ENCODE data around the gene ATP8A2.
"Not testable (repeated sequence)": the region's sequence is repeated elsewhere in the genome, so short reads cannot be mapped to it uniquely, and the experiment has no call there.

Gene ATP8A2

DNA sequence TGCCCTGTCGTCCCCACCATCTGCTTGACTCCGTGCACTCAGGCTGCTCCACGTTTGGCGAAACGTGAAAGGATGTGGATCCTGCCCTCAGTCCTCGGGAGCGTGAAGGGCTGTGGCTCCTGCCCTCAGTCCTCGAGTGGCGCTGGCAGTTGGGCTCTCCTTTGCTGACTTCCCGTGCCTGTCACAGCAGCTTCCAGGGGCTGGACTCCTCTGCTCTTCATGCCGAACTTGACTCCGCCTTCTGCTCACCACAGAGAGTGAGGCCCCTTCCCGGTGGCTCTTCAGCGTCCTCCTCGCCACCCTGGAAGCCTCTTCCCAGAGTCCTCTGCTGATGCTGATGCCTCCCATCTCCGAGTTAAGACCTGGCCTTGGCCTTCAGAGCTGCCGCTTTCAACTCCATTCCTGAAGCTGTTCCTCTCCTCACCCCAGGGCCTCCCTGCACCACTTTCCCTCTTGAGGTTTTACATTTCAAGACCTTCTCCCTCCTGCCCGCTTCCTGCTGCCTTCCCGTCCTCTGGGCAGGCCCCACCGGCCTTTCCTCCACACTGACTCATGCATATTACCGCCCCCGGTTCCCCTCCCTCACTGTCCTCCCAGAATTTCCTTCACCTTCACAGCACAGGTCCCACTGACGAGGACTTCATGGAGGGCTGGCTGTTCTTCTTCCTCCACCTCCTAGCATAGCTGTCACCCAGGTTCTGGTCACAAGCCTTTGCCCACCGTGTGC lies 568.4 kb downstream of the ATP8A2 start:
- in situ Hi-C loops (cut with MboI; ENCODE audit: low sequenced_read_pairs) = no loop called here

DNA sequence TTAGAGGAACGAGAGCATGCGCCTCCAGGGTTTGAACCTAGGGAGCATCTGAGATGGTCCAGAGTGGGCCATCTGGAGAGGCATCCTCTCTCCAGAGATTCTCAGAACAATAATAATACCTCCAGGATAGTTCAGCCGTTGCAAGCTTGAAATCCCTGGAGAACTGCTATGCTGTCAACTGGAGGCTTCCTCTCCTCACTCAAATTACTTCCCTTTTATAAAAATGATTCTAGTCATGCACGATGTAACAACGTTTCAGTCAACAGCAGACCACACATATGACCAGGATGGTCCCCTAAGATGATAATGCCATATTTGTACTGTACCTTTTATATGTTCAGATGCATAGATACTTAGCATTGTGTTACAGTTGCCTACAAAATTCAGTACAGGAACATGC lies 571.3 kb downstream of the ATP8A2 start:
- in situ Hi-C loops (cut with MboI; ENCODE audit: low sequenced_read_pairs) = no loop called here

DNA sequence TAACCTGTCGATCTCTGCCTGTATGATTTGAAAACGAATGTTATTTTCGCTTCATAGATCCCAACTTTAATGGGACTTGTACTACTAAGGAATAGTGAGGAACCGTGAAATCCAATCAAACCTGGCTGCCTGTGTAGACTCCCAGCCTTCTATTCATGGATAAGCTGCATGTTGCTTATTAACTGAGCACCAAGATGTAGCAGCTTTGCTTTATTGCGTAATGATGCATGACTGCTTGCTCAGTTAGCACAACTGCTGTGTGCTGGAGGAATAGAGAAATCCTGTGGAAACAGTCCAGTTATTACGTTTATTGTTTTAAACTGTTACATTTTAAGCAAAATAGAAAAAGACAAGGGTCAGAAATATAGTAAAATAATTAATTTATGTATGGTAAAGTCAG lies 571.9 kb downstream of the ATP8A2 start:
- in situ Hi-C loops (cut with MboI; ENCODE audit: low sequenced_read_pairs) = no loop called here

DNA sequence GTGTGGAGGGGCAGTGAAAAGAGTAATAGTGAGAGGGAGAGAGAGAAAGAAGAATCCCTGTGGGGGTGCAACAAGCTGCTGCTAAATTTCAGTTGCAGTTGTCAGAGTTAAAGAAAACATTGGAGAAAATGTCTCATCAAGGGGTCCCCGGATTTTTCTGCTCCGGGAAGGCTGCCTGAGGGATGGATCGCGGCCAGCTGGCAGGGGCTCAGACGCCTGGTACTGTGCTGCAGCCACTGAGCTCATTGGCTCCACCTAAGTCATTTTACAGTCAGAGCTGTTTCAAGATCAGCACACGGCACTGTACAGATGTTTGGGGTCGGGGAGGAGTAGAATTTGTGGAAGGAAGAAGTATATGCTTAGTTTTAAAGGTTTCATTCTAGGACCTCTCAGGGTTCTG lies 573.8 kb downstream of the ATP8A2 start:
- in situ Hi-C loops (cut with MboI; ENCODE audit: low sequenced_read_pairs) = no loop called here

DNA sequence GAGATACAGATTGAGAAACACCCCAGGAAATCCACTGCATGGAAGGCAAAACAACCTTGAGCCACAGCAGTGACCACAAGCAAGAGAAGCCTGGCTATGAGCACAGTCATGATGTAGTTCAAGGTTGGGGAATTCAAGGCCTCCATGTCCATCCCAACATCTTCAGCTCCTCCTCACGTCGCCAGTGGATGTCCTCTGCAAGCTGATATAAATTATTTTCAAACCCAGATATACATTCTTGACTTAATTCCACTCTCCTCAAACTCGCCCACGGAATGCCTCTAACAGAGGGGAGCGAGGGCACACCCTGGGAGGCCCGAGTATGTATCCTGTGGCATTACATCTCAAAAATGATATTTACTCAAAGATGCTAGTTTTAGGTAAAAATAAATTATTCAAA lies 574.5 kb downstream of the ATP8A2 start:
- in situ Hi-C loops (cut with MboI; ENCODE audit: low sequenced_read_pairs) = no loop called here

DNA sequence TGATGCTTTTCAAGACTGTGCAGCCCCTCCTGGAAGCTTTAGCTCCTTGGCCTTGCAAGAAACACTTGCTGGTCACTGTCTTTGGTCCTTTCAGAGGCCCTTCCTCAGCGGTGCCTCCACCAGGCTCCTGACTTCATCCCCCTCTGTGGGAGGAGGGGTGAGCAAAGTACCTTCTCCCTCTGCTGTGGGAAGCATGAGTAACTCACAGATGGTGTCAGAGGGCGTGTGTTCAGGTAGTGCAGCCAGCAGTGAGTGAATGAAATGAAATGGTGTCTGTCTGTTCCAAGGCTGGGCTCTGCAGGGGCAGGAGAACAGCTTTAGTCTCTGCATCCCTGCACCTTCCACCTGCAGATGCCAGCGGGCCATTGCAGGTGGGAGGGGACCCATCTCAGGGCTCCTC lies 577.1 kb downstream of the ATP8A2 start:
- in situ Hi-C loops (cut with MboI; ENCODE audit: low sequenced_read_pairs) = no loop called here

DNA sequence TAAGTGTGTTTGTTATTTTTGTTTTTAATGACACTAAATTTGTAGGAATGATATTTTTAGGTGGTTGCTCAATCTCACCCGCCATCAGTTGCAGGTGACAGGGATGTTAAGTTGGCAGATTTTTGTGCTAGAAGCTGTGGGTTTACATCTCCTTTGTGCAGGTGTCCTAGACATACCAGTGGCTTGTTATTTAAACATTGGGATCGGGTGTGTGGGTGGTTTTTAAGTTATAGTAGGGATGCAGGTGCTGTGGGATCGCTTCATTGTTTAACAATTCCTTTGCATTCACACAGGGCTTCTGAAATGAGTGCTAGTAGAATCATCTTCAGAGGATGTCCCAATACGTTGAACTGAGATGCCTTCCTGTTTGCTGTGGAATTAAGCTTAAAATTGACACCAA lies 580.1 kb downstream of the ATP8A2 start:
- in situ Hi-C loops (cut with MboI; ENCODE audit: low sequenced_read_pairs) = no loop called here

DNA sequence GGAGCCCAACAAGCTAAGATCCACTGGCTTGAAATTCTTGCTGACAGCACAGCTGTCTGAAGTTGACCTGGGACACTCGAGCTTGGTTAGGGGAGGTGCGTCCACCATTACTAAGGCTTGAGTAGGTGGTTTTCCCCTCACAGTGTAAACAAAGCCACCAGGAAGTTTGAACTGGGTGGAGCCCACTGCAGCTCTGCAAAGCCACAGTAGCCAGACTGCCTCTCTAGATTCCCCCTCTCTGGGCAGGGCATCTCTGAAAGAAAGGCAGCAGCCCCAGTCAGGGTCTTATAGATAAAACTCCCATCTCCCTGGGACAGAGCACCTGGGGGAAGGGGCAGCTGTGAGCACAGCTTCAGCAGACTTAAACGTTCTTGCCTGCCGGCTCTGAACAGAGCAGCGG lies 582.3 kb downstream of the ATP8A2 start:
- in situ Hi-C loops (cut with MboI; ENCODE audit: low sequenced_read_pairs) = not testable (repeated sequence)

DNA sequence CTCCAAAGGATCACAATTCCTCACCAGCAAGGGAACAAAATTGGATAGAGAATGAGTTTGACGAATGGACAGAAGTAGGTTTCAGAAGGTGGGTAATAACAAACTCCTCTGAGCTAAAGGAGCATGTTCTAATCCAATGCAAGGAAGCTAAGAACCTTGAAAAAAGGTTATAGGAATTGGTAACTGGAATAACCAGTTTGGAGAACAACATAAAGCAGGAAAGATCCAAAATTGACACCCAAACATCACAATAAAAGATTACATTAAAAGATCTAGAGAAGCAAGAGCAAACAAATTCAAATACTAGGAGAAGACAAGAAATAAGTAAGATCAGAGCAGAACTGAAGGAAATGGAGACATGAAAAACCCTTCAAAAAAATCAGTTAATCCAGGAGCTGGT lies 583.2 kb downstream of the ATP8A2 start:
- in situ Hi-C loops (cut with MboI; ENCODE audit: low sequenced_read_pairs) = not testable (repeated sequence)

DNA sequence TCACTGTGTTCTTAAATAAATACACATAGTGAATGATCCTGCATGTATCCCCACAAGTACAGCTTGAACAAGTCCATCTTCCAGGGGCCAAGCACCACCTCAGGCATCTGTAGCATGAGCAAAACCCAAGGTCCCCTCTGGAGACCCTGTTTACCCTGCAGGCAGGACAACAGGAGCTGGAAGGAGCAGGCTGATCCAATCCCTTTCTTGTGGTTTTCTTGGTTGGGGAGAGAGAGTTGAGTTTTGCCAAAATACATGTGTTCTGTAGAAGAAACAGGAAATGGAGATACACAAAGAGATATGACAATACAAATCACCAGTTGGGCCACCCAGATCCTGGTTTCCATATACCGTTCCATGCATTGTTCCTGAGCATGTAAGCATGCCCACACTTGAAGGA lies 587.2 kb downstream of the ATP8A2 start:
- in situ Hi-C loops (cut with MboI; ENCODE audit: low sequenced_read_pairs) = no loop called here

DNA sequence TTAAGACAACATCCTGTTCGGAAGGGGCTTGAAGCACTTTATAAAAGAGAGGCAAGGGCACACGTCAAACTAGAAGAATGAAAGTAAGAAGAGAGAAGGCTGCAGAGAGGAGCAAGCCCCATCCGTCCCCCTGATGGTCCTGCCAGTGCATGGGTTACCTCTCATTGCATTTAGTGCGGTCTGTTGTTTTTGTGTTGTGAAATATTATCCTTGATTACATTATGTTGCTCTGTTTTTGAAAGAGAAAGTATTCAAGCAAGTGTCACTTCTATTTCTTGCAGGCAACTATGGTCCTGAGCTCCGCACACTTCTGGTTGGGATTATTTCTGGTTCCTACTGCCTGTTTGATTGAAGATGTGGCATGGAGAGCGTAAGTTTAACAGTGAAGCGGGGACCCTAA lies 589.5 kb downstream of the ATP8A2 start:
- in situ Hi-C loops (cut with MboI; ENCODE audit: low sequenced_read_pairs) = no loop called here

DNA sequence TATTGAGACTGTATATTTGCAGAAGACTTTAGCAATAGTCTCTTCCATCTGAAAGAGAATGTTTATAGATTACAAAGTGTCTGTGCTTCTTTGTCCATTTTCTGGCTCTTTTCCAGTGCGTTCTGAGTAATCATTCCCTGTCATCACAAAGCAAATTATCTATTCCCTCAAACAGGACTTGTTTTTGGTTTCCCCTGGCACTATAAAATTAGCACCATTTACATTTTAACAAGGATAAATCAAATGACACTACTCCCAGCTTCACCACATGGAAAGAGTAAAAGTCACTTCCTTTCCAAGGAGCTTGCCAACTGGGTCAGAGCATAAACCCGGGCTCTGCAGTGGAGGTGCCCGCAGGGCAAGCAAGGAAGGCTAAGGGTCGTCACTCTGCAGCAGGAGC lies 591.9 kb downstream of the ATP8A2 start:
- in situ Hi-C loops (cut with MboI; ENCODE audit: low sequenced_read_pairs) = no loop called here

DNA sequence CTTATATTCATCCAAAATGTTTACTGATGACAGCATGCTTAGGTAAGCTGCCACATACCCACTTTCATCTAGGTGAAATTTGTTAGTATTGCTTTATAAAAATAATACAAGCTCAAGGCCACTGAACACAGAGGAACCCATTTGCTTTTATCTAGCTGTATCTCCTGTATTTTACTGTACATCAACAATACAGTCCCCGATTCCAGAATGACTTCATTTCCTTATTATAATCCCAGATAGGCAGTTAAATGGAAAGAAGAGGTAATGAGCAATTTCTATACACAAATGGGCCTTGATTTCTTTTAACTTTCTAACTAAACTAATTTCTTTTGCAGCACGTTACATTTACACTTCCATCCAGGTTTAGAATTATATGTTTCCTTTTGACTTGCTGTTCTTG lies 593.8 kb downstream of the ATP8A2 start:
- in situ Hi-C loops (cut with MboI; ENCODE audit: low sequenced_read_pairs) = no loop called here

DNA sequence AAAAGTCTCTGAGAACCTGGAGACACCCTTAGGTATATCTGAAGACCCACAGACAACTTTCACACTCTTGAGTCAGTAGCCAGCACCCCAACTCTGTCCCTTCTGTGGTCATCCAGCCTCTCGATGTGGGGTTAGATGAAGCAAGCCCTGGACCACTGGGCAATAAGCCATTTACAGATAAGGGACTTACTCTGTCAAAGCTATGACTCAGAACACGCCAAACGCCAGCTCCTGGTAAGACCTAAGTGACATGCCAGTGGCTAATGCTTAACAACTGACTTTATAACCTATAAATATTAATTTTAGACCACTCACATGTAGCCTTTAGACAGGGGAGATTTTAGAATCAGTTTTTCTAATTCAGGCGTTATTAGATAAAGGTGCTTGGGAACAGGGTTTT lies 594.3 kb downstream of the ATP8A2 start:
- in situ Hi-C loops (cut with MboI; ENCODE audit: low sequenced_read_pairs) = no loop called here

DNA sequence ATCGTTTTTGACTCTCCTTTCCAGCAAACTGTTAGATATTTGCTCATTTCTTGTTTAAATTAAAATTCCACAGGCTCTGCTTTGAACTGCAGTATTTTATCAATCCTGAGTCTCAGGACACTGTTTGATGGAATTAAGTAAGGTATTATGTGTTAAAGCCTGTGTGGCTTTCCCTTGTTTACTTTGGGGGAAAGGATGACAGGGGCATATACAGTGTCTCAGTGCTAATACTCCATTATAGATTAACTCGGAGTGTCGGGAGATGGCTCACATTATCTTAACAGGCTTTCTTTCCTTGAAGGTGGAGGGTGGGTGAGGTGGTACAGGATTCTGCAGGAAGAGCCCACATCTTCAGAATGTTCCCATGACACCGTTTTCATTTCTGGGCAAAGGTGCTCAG lies 595.4 kb downstream of the ATP8A2 start:
- in situ Hi-C loops (cut with MboI; ENCODE audit: low sequenced_read_pairs) = no loop called here

DNA sequence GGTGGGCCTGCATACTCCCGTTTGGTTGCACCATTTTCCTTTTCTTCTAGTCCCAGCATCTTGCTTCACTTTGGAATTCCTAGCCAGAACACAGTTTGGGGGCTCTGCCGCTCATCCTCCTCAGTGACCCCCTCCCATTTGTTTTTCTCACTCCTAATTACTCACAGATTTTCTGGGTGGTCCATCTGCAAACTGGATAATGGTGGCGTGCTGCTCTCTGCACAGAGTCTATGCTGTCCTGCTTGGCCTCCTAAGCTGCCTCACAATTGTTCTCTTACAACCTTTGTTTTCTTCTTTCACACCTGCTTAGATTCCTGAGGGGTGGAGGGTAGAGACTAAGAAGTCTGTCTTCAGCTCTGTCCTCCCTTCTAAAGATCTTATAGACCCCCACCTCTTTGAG lies 599.3 kb downstream of the ATP8A2 start:
- in situ Hi-C loops (cut with MboI; ENCODE audit: low sequenced_read_pairs) = no loop called here

DNA sequence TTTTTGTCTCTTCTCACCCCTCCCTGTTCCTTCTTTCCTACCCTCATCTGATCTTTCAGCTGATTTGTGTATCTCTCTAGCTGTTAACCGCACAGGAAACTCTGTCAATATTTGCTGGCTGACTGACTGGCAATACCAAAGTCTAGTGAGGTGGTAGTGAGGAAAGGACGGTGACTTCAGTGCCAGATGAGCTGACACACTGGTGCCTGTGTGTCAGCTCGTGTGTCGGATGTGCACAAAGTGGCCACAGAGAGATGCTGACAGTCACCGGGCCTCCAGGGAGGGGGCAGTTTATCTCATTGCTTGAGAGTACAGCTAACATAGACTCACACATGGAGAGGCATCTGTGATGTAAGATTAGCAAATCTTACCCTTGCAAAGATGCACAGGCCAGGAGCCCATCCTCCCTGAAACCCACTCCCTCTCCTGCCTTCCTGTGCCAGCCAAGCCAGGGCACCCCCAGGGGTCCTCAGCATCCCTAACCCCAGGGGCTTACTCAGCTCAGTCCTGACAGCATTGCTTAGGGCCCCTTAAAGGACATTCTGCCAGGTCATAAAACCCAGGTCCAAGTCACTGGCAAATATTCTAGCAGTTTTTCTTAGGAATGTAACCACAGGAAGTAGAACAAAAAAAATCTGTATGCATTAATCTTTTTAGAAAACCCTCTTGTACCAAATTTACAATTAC lies 599.8 kb downstream of the ATP8A2 start:
- in situ Hi-C loops (cut with MboI; ENCODE audit: low sequenced_read_pairs) = no loop called here

DNA sequence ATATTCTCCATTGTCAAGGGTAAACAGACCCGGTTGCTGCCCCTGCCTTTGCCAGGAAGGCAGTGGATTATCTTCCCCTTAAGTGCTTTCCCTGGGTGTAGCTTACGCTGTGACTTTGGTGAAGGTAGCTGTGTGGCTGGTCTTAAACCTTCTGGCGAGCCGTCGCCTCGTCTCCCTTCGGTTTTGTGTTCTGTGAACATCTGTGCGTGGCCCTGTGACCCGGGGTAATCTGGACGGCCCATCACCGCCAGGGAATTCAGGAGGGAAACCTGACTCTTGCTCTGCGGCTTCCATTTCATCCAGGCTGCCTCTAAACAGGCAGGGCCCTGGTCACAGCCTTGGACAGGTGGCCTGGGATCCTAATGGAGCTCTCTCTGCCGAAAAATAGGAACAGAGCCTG lies 601.3 kb downstream of the ATP8A2 start:
- in situ Hi-C loops (cut with MboI; ENCODE audit: low sequenced_read_pairs) = no loop called here

DNA sequence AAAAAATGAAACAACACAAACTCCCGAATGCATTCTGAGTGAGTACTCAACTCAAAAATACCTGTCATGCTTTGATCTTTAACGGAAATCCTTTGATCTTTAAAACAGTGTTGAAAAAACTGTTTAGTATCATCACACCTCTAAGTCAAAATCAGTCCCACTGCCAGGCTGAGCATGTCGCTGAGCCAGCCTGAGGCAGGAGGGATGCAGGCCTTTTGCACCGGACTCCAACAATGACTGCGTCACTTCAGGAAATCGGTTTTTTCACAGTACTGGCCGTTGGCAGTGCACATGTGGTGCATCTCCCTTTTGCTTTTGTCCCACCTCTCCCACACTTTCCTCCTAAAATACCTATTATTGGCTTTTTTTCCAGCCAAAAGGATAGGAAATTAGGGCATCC lies 601.8 kb downstream of the ATP8A2 start:
- in situ Hi-C loops (cut with MboI; ENCODE audit: low sequenced_read_pairs) = no loop called here

DNA sequence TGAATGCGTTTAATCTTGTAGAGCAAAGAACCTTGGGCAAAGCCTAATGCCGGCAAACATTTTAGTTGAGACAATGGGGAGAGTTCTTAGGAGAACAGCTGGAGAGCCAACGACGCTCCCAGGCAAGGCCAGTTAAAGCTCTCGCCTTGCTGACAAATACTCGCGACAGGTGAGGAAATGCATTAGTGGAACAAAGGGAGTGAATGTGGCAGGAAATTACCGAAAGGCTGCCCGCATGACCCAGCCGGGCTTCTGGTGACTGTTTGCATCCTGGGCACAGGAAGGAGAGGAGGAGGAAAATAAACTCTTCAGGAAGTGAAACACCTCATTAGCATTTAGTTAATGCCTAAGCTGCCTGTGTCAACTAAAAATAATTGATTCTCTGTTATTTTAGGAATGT lies 605.4 kb downstream of the ATP8A2 start:
- in situ Hi-C loops (cut with MboI; ENCODE audit: low sequenced_read_pairs) = no loop called here

DNA sequence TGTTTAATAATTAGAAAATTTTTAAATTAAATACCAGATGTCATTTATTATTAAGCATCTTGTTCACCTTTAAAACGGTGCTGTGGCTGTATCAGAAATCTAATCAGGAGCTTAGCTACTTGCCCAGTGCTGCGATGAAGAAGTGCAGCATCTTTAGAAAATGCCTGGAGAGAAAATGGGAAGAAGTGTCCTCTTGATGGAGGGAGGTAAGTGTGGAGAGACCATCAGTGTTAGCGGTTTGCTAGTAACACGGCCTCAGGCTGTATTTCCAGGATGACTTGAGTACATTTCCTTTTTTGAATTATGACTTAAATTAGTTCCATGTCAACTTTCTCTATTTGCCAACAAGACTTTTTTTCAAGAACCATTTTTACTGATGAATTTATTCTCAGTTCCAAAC lies 605.9 kb downstream of the ATP8A2 start:
- in situ Hi-C loops (cut with MboI; ENCODE audit: low sequenced_read_pairs) = no loop called here

DNA sequence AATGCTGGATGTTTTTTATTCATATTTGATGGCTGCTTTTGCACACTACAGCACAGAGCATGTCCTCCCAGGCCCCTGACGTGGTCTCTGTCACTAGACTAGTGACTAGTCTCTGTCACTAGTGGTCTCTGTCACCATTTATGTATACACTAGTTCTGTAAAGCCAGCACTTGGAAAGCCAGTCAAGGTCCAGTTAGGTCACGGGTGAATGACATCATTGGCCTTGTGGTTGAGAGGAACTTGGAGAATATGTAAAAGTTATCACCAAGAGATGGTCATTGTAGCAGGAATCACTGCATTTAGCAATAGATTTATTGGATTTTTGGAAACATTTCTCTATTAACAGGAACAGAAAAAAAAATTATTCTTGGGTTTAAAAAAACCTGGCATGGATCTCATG lies 607.2 kb downstream of the ATP8A2 start:
- in situ Hi-C loops (cut with MboI; ENCODE audit: low sequenced_read_pairs) = no loop called here

DNA sequence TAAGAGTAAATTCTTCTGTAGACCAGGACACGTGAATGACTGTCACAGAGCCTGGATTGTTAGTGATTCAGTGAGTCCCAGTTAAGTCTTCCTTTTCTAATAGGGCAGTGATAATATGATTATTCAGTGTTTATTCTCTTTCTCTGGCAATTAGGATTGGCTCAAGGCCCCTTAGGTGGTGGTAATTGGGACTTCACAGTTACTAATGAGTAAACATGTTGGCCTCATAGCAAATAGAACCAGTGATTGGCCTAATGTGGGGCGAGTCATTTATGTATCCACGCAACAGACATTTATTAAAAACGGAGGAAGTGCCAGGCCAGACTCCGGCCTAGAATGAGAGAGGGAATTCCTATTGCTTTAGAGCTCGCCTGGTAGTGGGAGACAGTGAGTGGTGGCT lies 607.6 kb downstream of the ATP8A2 start:
- in situ Hi-C loops (cut with MboI; ENCODE audit: low sequenced_read_pairs) = no loop called here
